Measurements from ENCODE around the gene FAM240A. TPM values are rescaled to one million over a fixed set of nuclear protein-coding genes. Genes with fewer than 3 reads are reported as not detected.

Gene FAM240A
- not detected for total RNA-seq

DNA sequence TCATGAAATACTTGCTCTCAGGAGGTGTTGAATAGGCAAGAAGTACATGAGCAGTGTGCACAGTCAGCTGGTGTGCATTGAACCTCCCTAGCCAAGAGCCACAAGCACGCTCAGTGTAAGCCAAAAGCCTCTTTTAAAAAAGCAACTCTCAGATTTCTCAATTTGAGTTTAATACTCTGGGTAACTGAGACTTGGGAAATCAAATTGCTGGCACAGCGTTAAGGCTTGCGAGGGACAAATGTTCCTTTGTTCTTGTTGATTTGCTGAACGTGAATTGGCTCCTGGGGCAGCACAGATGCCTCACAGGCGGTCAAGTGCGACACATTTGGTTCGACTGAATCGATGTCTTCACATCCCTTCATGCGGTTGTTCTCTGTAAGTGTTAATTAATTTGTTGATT is at the start of gene FAM240A:
TSS of gene FAM240A (plus strand) at position 202 of the 400 bp plus-strand sequence. CDS start at position 361, 159 bp downstream.
- 43 to 71% methylated on average over 5 to 9 of the region's 9 CpGs for WGBS, 2 donors (ENCODE audit: low coverage in 1 of 2)
- H3K27ac ChIP-seq, result no peak within 1 kb of the TSS
- no peaks in the 10 kb centered on the region for H3K27me3 ChIP-seq
- no peaks in the 10 kb centered on the region for H3K9me3 ChIP-seq
- intact Hi-C loops (cut with DNase I; ENCODE audit: low total_unique reads) (no loop called here), in situ Hi-C loops (cut with MboI; ENCODE audit: low pct_ligation_motif_present in 1 of 4, low pct_unique_long_range_greater_than_20kb in 1 of 4, low sequenced_read_pairs in 3 of 4) (no loop called here)
- no peaks in the 10 kb centered on the region for H3K4me1 ChIP-seq
- no peaks in the 10 kb centered on the region for H3K36me3 ChIP-seq
- TF ChIP-seq POLR2AphosphoS5 (IDR thresholded peaks at IDR 0.05), result no peak
- TF ChIP-seq EP300 (IDR thresholded peaks at IDR 0.05; ENCODE audit: low read depth), result no peak
- TF ChIP-seq POLR2A (IDR thresholded peaks at IDR 0.05), result no peak
- TF ChIP-seq, protein P1, sequence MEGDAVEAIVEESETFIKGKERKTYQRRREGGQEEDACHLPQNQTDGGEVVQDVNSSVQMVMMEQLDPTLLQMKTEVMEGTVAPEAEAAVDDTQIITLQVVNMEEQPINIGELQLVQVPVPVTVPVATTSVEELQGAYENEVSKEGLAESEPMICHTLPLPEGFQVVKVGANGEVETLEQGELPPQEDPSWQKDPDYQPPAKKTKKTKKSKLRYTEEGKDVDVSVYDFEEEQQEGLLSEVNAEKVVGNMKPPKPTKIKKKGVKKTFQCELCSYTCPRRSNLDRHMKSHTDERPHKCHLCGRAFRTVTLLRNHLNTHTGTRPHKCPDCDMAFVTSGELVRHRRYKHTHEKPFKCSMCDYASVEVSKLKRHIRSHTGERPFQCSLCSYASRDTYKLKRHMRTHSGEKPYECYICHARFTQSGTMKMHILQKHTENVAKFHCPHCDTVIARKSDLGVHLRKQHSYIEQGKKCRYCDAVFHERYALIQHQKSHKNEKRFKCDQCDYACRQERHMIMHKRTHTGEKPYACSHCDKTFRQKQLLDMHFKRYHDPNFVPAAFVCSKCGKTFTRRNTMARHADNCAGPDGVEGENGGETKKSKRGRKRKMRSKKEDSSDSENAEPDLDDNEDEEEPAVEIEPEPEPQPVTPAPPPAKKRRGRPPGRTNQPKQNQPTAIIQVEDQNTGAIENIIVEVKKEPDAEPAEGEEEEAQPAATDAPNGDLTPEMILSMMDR (IDR thresholded peaks at IDR 0.05), result no peak
- no peak for DNase-seq
- no peak within 1 kb of the TSS for H3K4me3 ChIP-seq

DNA sequence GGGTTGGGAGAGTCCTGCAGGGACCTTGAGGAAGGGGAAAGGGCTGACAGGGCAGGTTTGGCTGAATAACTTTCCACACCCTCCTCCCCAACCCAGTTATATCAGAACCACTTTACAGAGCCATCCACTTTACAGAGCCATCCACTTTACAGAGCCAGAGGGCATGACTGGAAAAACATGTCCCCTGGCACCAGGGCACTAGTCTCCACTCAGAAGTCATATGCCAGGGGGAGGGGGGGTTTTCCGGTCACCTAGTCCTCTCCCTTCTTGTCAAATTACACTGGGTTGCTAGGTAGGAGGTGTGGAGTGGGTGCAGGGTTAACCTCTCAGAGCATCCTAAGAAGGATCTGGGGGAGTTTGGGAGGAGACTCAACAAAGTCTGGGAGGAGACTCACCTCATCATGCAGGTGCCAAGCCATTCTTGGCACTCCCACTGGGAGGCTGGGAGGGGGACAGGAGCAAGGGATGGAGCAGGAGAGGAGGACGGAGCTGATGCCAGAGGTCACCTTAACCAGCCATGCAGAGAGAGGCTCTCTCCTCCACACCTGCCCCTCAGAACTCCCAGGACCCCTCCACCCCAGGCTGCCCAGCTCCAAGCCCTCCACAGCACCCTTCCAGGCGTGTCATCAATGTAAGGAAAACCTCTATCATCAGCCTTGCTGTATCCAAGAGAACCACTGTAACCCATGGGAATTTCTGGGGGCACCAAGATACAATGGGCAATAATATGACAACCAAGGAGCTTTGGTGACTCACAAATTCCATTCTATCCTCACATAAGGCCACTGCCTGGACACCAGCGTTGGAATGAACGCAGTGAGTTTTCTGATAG is 47.9 kb upstream of the FAM240A start:
- Histone ChIP-seq H3K4me3 (no peak overlapping the region), H3K36me3 (no peaks in the 10 kb centered on the region), H3K4me1 (peaks cover 0 to 13% (median 6%) of the 10 kb centered on the region in 4 donors), H3K27me3 (no peaks in the 10 kb centered on the region), H3K9me3 (no peaks in the 10 kb centered on the region), H3K27ac (peak overlapping the region in 1 of 4 donors; percentile 55)
- DNase-seq, result no peak
- 91 to 93% methylated on average over 3 to 5 of the region's 5 CpGs for WGBS, 2 donors (ENCODE audit: low coverage in 1 of 2)
- in situ Hi-C loops (cut with MboI; ENCODE audit: low pct_ligation_motif_present in 1 of 4, low pct_unique_long_range_greater_than_20kb in 1 of 4, low sequenced_read_pairs in 3 of 4) (no loop called here), intact Hi-C loops (cut with DNase I; ENCODE audit: low total_unique reads) (no loop called here)
- TF ChIP-seq EP300 (IDR thresholded peaks at IDR 0.05; ENCODE audit: low read depth) (no peak), POLR2AphosphoS5 (IDR thresholded peaks at IDR 0.05) (no peak), POLR2A (IDR thresholded peaks at IDR 0.05) (no peak)
- TF ChIP-seq, protein P1 (IDR thresholded peaks at IDR 0.05), result no peak

DNA sequence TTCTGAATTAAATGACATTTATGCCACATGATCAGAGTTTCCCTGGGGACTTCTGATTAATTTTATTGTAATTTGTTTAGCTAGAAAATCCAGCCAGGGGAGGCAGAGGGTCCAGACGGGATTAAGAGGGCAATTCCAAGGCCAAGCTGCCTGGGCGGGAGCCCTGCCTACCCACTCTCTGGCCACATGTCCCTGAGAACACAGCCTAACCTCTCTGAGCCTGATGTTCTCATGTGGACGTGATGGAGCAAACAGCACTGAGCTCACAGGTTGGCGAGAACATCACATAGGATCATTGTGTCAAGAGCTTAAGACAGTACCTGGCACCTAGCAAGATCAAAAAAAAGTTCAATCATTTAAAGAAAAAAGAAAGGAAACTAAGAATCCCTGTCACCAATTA is 47.2 kb upstream of the FAM240A start:
- peak overlapping the region in 1 of 4 donors; percentile 63 for H3K4me3 ChIP-seq

DNA sequence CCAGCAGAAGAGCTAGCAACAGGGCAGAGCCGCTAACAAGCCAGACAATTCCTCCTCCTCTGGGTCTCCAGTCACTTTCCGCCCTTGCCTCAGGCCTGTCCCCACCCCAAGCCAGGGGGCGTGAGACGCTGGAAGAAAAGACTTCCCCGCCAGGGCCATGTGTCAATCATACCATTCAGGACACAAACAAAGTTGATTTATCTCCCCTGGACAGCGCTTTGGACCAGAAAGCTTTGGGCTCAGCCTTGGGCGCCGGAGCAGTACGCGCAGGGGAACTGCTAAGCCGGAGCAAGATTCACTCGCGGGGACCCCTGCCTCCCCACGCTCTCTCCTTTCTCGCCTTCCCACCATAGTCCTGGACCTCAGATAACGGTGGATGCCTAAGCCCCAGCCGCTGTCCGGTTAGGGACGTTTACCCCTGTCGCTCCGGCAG is 46.7 kb upstream of the FAM240A start:
- intact Hi-C loops (cut with DNase I; ENCODE audit: low total_unique reads) (no loop called here), in situ Hi-C loops (cut with MboI; ENCODE audit: low pct_ligation_motif_present in 1 of 4, low pct_unique_long_range_greater_than_20kb in 1 of 4, low sequenced_read_pairs in 3 of 4) (no loop called here)
- WGBS, 2 donors (ENCODE audit: low coverage in 1 of 2), result 15% methylated on average over 13 of the region's 21 CpGs; no CpG with 5 or more reads in 1 of the 2 donors
- Histone ChIP-seq H3K4me1 (peaks cover 0 to 13% (median 5%) of the 10 kb centered on the region in 4 donors), H3K36me3 (no peaks in the 10 kb centered on the region), H3K9me3 (no peaks in the 10 kb centered on the region), H3K4me3 (peak overlapping the region; percentile 34 to 63 (median 48)), H3K27ac (peak overlapping the region; percentile 45 to 65 (median 58)), H3K27me3 (no peaks in the 10 kb centered on the region)
- DNase-seq, result no peak
- TF ChIP-seq POLR2AphosphoS5 (IDR thresholded peaks at IDR 0.05), result no peak
- TF ChIP-seq POLR2A (IDR thresholded peaks at IDR 0.05), result no peak
- no peak for TF ChIP-seq EP300 (IDR thresholded peaks at IDR 0.05; ENCODE audit: low read depth)
- TF ChIP-seq, protein P1 (IDR thresholded peaks at IDR 0.05), result no peak

More for the DNA sequence above, 47.2 kb upstream of the FAM240A start:
- Histone ChIP-seq H3K27me3 (no peaks in the 10 kb centered on the region), H3K36me3 (no peaks in the 10 kb centered on the region), H3K9me3 (no peaks in the 10 kb centered on the region), H3K27ac (peak overlapping the region in 2 of 4 donors; percentile 55 to 65), H3K4me1 (peaks cover 0 to 13% (median 5%) of the 10 kb centered on the region in 4 donors)
- WGBS, 2 donors (ENCODE audit: low coverage in 1 of 2), result 60 to 77% methylated on average over 2 to 4 of the region's 4 CpGs
- TF ChIP-seq POLR2AphosphoS5 (IDR thresholded peaks at IDR 0.05) (no peak), EP300 (IDR thresholded peaks at IDR 0.05; ENCODE audit: low read depth) (no peak), POLR2A (IDR thresholded peaks at IDR 0.05) (no peak)
- TF ChIP-seq, protein P1 (IDR thresholded peaks at IDR 0.05), result no peak
- in situ Hi-C loops (cut with MboI; ENCODE audit: low pct_ligation_motif_present in 1 of 4, low pct_unique_long_range_greater_than_20kb in 1 of 4, low sequenced_read_pairs in 3 of 4) (no loop called here), intact Hi-C loops (cut with DNase I; ENCODE audit: low total_unique reads) (no loop called here)
- no peak for DNase-seq

All from transverse colon (tissue), 4 donors.